OCI-LY3 (cell line): Measurements from ENCODE around the gene CREG1.

Source experiments
- H2AFZ ChIP-seq: fragments of 200-600, 300-600 bp; shearing (Covaris generic); 2 replicates; pipeline ENCODE4 v1.6.0; 2014; ENCODE audit warnings: antibody characterized with exemption, low read depth, low read length
- H3K27ac ChIP-seq: fragments of 200-600, 300-600 bp; sonication (generic); 2 replicates; pipeline ENCODE4 v1.5.1; 2014; ENCODE audit warnings: mild to moderate bottlenecking, low read length, moderate library complexity, mixed read lengths
- H3K27me3 ChIP-seq: fragments of 200-600, 300-600 bp; sonication (generic); 2 replicates; pipeline ENCODE4 v1.6.1; 2014; ENCODE audit warnings: low read depth, low read length, mixed read lengths
- H3K36me3 ChIP-seq: fragments of 200-600, 300-600 bp; sonication (generic); replicated peaks from 2 replicates; pipeline ENCODE3; 2014; ENCODE audit warnings: low read depth, low read length, mixed read lengths
- H3K4me1 ChIP-seq: fragments of 300-600, 200-600 bp; sonication (generic); 2 replicates; pipeline ENCODE4 v1.6.1; 2014; ENCODE audit warnings: low read length, mixed read lengths
- H3K4me2 ChIP-seq: fragments of 200-600, 300-600 bp; sonication (generic); 2 replicates; pipeline ENCODE4 v1.6.1; 2014; ENCODE audit warnings: low read length, mixed read lengths
- H3K4me3 ChIP-seq: fragments of 300-600, 200-600 bp; sonication (generic); 2 replicates; pipeline ENCODE4 v1.5.1; 2014; ENCODE audit warnings: antibody characterized with exemption, mild to moderate bottlenecking, low read length, moderate library complexity
- H3K79me2 ChIP-seq: fragments of 300-600, 200-600 bp; shearing (Covaris generic); 2 replicates; pipeline ENCODE4 v1.6.1; 2014; ENCODE audit warnings: mild to moderate bottlenecking, low read length, mixed read lengths
- H3K9ac ChIP-seq: fragments of 300-600, 200-600 bp; shearing (Covaris generic); 2 replicates; pipeline ENCODE4 v1.6.0; 2014; ENCODE audit warnings: mild to moderate bottlenecking, low read length, moderate library complexity
- H3K9me3 ChIP-seq: fragments of 200-600, 300-600 bp; shearing (Covaris generic); 2 replicates; pipeline ENCODE4 v1.6.1; 2014; ENCODE audit warnings: low read length, mixed read lengths; ENCODE audit not compliant: insufficient read depth
- H4K20me1 ChIP-seq: fragments of 200-600, 300-600 bp; sonication (generic); 2 replicates; pipeline ENCODE4 v1.6.1; 2016; ENCODE audit warnings: low read length, mixed read lengths; ENCODE audit not compliant: insufficient read depth
- EZH2phosphoT487 ChIP-seq: fragments of 200-600 bp; shearing (Covaris generic); IDR thresholded peaks from 2 replicates; pipeline ENCODE4 v1.6.1; 2018; ENCODE audit warnings: antibody characterized with exemption, mixed run types, low read depth
- TF ChIP-seq, protein P1 (sequence below): fragments of 200-600, 300-600 bp; sonication (generic); IDR thresholded peaks from 2 replicates; pipeline ENCODE4 v1.5.1; 2014; ENCODE audit warnings: antibody characterized with exemption, low read length, low read depth

The CREG1 gene

DNA sequence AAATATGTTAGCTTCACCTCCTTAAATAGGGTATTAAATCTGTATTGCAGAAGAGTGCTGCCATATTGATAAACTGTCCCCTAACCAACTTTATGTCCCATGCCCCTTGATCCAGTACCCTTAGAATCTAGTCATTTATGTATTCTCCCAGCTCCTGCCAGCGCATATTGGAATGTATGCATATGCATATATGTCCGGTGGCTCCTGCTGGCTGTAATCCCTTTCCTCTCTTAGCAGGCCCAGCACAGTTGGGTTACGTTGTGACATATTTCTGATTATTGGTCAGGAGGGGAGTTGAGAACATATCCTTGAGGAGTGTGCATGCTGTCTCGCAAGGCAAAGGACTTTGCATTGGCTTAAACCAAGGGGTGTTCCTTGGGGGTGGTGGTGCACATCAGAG is 29.2 kb upstream of the CREG1 start:
- no peaks in the 10 kb centered on the region for H3K4me1 ChIP-seq
- H3K4me3 ChIP-seq = no peak overlapping the region
- no peak overlapping the region for H3K4me2 ChIP-seq
- no peaks in the 10 kb centered on the region for H3K36me3 ChIP-seq
- TF ChIP-seq, protein P1, sequence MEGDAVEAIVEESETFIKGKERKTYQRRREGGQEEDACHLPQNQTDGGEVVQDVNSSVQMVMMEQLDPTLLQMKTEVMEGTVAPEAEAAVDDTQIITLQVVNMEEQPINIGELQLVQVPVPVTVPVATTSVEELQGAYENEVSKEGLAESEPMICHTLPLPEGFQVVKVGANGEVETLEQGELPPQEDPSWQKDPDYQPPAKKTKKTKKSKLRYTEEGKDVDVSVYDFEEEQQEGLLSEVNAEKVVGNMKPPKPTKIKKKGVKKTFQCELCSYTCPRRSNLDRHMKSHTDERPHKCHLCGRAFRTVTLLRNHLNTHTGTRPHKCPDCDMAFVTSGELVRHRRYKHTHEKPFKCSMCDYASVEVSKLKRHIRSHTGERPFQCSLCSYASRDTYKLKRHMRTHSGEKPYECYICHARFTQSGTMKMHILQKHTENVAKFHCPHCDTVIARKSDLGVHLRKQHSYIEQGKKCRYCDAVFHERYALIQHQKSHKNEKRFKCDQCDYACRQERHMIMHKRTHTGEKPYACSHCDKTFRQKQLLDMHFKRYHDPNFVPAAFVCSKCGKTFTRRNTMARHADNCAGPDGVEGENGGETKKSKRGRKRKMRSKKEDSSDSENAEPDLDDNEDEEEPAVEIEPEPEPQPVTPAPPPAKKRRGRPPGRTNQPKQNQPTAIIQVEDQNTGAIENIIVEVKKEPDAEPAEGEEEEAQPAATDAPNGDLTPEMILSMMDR = no peak
- no peak for TF ChIP-seq EZH2phosphoT487
- H3K79me2 ChIP-seq = no peaks in the 10 kb centered on the region
- H3K27me3 ChIP-seq = 0 out of 2 replicates have a peak, but pooled peaks cover 10% of the 10 kb centered on the region
- no peaks in the 10 kb centered on the region for H3K9me3 ChIP-seq
- H4K20me1 ChIP-seq = no peaks in the 10 kb centered on the region
- no peak overlapping the region for H3K27ac ChIP-seq
- no peak overlapping the region for H3K9ac ChIP-seq
- no peak overlapping the region for H2AFZ ChIP-seq

DNA sequence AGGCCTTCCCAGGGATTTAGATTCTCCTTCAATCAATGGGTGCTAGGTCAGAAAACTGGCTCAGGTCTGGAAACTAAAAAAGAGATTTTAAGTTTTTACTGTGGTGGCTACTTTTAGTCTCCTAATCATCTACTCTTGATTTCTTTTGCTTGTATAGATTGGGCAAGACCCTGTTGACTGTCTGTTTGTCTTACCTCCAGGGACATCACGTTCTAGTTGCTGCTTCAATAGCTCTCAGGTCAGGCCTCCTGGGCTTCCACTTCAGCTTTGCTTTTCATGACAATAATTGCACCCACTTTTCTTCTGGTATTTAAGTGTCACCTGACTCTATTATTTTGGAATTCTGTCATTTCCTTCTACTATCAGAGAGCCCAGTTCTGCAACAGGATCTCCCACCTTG is 28.5 kb upstream of the CREG1 start:
- Histone ChIP-seq H4K20me1 (no peaks in the 10 kb centered on the region), H3K4me1 (no peaks in the 10 kb centered on the region), H3K27ac (no peak overlapping the region), H3K9me3 (no peaks in the 10 kb centered on the region), H3K9ac (no peak overlapping the region), H3K36me3 (no peaks in the 10 kb centered on the region), H3K27me3 (0 out of 2 replicates have a peak, but pooled peaks cover 14% of the 10 kb centered on the region), H3K4me3 (no peak overlapping the region), H2AFZ (no peak overlapping the region), H3K79me2 (no peaks in the 10 kb centered on the region), H3K4me2 (no peak overlapping the region)
- TF ChIP-seq, protein P1 = no peak
- no peak for TF ChIP-seq EZH2phosphoT487

DNA sequence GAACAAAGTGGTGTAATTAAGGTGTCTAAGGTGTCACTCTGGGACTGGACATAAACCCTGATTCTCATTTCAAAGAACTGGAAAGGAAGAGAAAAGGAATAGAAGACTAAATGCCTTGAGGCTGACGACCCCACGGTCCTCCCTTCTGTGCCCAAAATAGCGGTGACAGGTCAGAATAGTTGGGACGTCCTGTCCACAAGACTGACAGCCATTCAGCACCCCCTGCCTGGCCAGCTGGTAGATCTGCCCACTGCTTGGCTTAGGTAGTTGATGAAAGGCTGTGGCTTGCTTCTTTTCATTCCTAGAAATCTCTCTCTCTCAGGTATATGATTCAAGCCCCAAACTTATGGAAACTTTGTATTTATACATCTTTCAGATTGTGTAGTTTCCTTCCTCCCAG is 26.4 kb upstream of the CREG1 start:
- peaks cover 31% of the 10 kb centered on the region for H3K27me3 ChIP-seq
- no peak overlapping the region for H3K4me2 ChIP-seq
- H3K4me1 ChIP-seq = no peaks in the 10 kb centered on the region

DNA sequence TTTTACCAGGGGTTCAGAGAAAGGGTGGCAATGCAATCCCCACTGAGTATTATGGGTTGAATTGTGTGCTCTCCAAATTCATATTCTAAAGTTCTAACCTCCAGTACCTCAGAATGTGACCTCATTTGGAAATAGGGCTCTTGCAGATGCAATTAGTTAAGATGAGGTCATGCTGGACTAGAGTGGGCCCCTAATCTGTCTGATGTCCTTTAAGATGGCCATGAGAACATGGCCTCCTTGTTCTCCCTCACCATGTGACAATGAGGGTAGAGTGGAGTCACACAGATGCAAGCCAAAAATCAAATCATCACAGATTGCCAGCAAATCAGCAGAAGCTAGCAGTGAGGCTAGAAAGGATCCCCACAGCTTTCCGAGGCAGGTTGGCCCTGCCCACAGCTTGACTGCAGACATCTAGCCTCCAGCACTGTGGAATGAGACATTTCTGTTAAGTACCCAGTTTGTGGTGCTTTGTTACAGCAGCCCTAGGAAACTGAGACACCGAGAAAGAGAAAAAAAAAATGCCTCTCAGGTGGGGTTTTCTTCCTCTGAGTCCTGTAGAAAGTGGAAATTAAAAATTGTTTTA is 25.5 kb upstream of the CREG1 start:
- no peak overlapping the region for H3K9ac ChIP-seq
- no peaks in the 10 kb centered on the region for H3K79me2 ChIP-seq
- no peak overlapping the region for H2AFZ ChIP-seq
- H3K4me1 ChIP-seq = no peaks in the 10 kb centered on the region
- H3K4me2 ChIP-seq = no peak overlapping the region
- H3K9me3 ChIP-seq = no peaks in the 10 kb centered on the region
- peaks cover 33% of the 10 kb centered on the region for H3K27me3 ChIP-seq
- H4K20me1 ChIP-seq = no peaks in the 10 kb centered on the region
- no peak overlapping the region for H3K4me3 ChIP-seq
- no peaks in the 10 kb centered on the region for H3K36me3 ChIP-seq
- H3K27ac ChIP-seq = no peak overlapping the region
- TF ChIP-seq EZH2phosphoT487 = no peak
- TF ChIP-seq, protein P1 = no peak

More for the DNA sequence above, 26.4 kb upstream of the CREG1 start:
- no peaks in the 10 kb centered on the region for H4K20me1 ChIP-seq
- no peak overlapping the region for H3K27ac ChIP-seq
- H3K36me3 ChIP-seq = no peaks in the 10 kb centered on the region
- no peak overlapping the region for H3K4me3 ChIP-seq
- no peak overlapping the region for H3K9ac ChIP-seq
- H3K79me2 ChIP-seq = no peaks in the 10 kb centered on the region
- TF ChIP-seq, protein P1 = no peak
- no peak for TF ChIP-seq EZH2phosphoT487
- no peak overlapping the region for H2AFZ ChIP-seq
- H3K9me3 ChIP-seq = no peaks in the 10 kb centered on the region
